CD4-positive, alpha-beta T cell treated with Interleukin-1 beta for 1 hour (primary cell): Measurements from ENCODE around the gene PGC.

Experiments
- DNase-seq, 2 donors: peaks; one replicate each; pipeline ENCODE4 v3.0.0-alpha.2; 2020 to 2022

PGC gene

GRCh38 chr6:41747256-41748101 is at the start of gene PGC:
Gene PGC (minus strand): TSS chr6:41747397. CDS start chr6:41747334, 63 bp downstream.
- no peak for DNase-seq

- no peak for DNase-seq
Measured at GRCh38 chr6:41796474-41796873, 49.3 kb upstream of the PGC start.

GRCh38 chr6:41791984-41792383 is 44.8 kb upstream of the PGC start:
- no peak for DNase-seq

GRCh38 chr6:41791305-41791704 is 44.1 kb upstream of the PGC start:
- DNase-seq = no peak

- DNase-seq = no peak
Measured at GRCh38 chr6:41790045-41790444, 42.8 kb upstream of the PGC start.

GRCh38 chr6:41789390-41789724 is 42.2 kb upstream of the PGC start:
- no peak for DNase-seq

GRCh38 chr6:41787219-41787917 is 40.2 kb upstream of the PGC start, which contains the start of gene TOMM6:
Gene TOMM6 (plus strand): TSS chr6:41787694. CDS start chr6:41787698, 4 bp downstream.
- peak; percentile 93 to 96 for DNase-seq

- peak; percentile 84 to 89 for DNase-seq
Measured at GRCh38 chr6:41786451-41787218, 39.4 kb upstream of the PGC start.

- no peak for DNase-seq
Measured at GRCh38 chr6:41785689-41786450, 38.7 kb upstream of the PGC start.

- DNase-seq = no peak
Measured at GRCh38 chr6:41785254-41785653, 38.1 kb upstream of the PGC start.

- DNase-seq = peak in 1 of 2 donors; percentile 9
Measured at GRCh38 chr6:41784581-41785171, 37.5 kb upstream of the PGC start.

- DNase-seq = no peak
Measured at GRCh38 chr6:41783106-41783780, 36.0 kb upstream of the PGC start.

- DNase-seq = no peak
Measured at GRCh38 chr6:41781366-41781730, 34.2 kb upstream of the PGC start.

- DNase-seq = no peak
Measured at GRCh38 chr6:41780551-41781365, 33.6 kb upstream of the PGC start, which contains the start of gene PRICKLE4. Gene PRICKLE4 (plus strand): TSS chr6:41780782. CDS start chr6:41783474, 2,692 bp downstream.

- peak; percentile 97 to 99 for DNase-seq
Measured at GRCh38 chr6:41779788-41780550, 32.8 kb upstream of the PGC start, which contains the start of gene FRS3. Gene FRS3 (minus strand): TSS chr6:41779900. CDS start chr6:41776987, 2,913 bp downstream.

- DNase-seq = no peak
Measured at GRCh38 chr6:41779336-41779735, 32.1 kb upstream of the PGC start.

GRCh38 chr6:41778895-41779294 is 31.7 kb upstream of the PGC start:
- no peak for DNase-seq

- no peak for DNase-seq
Measured at GRCh38 chr6:41777551-41778285, 30.5 kb upstream of the PGC start.

- DNase-seq = no peak
Measured at GRCh38 chr6:41775293-41775882, 28.2 kb upstream of the PGC start.
